HG02938 (cell line): ENCODE measurements around the gene FAM186B.
"Not testable (repeated sequence)": the region's sequence is repeated elsewhere in the genome, so short reads cannot be mapped to it uniquely, and the experiment has no call there.

Source experiments
- ATAC-seq: cut with Tn5 transposase; IDR thresholded peaks from one replicate; pipeline ENCODE4 v1.9.1; 2021; ENCODE audit warnings: mild to moderate bottlenecking, moderate library complexity; ENCODE audit not compliant: unreplicated experiment

FAM186B gene

GRCh38 chr12:49612210-49612609 is 6.8 kb upstream of the FAM186B start:
- ATAC-seq: no peak

- not testable (repeated sequence) for ATAC-seq
These were observed 5.3 kb upstream of the FAM186B start for GRCh38 chr12:49610785-49611184.

DNA sequence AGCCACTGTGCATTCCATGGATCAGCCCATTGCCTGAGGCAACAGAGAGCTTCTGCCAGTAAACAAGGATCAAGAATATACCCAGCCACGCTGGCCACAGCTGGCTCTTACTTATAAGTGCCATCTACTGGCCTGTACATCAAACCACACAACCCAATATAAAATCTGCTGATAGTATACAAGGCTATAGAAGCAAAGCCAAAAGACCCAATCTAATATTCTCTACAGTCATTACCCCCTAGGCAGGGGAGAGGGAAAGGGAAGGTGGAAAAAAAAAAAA is 4.4 kb upstream of the FAM186B start:
- no peak for ATAC-seq

GRCh38 chr12:49609059-49609874 is 3.8 kb upstream of the FAM186B start:
- no peak for ATAC-seq

DNA sequence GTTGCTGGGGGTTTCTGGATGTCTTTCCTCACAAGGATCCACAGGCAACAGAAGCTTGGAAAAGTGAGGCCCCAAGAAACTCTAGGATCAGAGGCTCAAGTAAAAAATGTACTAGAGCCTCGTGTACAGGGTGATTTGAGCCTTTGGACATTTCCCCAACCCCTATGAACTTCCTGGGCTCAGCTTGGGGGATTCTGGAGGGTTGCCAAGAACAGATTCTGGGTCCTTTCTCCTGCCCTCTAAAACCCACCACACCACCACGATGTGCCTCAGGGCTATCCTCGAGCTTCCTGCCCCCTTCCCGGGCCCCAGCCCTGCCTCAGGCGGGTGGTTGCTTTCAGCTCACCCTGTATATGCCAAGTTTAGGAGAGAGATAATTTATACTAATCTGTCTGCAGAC is 583 bp downstream of the FAM186B start:
- ATAC-seq: no peak

DNA sequence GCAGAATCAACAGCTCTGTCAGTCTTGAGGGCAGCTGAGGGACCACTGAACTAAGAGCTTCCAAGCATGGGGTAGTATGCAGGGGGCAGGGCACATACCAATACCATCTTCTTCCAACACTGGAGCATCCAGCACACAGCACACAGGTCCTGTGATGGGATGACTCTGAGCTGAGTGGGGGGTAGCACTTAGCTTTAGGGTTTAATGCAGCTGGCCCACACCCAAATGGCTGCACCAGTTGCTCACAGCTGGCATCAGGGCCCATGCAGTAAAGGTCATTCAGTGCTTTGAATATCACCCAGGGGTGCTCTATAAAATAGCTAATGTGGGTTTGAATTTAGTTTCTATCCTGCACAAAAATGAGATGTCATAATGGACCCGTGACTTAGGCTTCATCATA is 1.7 kb downstream of the FAM186B start:
- no peak for ATAC-seq

DNA sequence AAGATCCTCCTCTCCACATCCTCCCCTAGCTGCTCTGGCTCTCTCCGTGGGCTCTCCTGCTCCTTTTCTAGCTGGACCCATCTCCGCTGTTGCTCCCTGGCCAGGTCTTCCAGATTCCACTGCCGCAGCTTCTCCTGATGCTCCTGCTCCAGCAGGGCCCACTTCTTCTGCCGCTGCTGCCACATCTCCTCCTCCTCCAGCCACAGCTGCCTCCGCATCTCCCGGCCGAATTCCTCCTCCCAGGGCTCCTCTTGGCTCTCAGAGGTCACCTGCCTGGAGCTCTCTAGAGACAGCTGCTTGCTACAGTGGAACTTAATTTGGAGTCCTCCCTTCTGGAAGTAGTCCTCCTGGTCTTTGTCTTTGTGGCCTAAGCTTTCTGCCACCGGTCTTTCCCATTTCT is 5.5 kb downstream of the FAM186B start:
- ATAC-seq: no peak

DNA sequence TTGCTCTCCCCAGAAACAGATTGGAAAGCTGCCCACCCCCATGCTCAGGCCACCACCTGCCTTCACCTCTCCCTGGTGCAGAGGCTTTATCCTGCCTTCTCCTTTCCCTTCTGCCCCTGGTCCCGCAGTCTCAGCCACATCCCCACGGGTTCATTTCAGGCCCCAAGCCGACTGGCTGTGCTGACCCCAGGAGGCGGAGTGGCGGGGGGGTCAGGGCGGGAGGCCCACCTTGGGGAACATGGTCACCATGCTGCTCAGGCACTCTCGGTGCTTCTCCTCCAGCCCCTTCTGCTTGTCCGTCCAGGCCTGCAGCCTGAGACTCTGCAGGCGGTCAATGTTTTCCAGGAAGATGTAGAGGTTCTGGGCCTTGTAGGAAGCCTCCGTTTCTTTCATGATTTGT is 6.9 kb downstream of the FAM186B start:
- ATAC-seq: no peak

GRCh38 chr12:49588721-49589516 is 16.5 kb downstream of the FAM186B start:
- ATAC-seq: no peak

DNA sequence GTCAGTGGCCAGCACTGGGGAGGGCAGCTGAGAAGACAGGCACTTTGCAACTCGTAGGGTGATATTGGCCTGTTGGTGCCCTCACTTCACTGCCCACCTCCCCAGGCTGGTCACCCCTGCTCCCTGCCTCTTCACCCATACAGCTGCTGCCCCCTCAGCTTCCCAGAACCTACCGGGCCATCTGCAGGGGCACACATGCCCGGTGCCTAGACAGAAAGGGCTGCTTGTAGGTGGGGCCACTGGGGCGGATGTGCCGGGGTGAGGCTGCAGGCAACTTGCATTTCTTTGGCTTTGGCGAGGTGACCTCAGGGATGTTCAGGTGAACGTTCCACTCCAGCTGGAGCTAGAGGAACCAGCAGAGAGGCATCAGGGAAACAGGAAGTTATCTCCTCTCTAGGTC is 17.2 kb downstream of the FAM186B start:
- ATAC-seq: no peak

DNA sequence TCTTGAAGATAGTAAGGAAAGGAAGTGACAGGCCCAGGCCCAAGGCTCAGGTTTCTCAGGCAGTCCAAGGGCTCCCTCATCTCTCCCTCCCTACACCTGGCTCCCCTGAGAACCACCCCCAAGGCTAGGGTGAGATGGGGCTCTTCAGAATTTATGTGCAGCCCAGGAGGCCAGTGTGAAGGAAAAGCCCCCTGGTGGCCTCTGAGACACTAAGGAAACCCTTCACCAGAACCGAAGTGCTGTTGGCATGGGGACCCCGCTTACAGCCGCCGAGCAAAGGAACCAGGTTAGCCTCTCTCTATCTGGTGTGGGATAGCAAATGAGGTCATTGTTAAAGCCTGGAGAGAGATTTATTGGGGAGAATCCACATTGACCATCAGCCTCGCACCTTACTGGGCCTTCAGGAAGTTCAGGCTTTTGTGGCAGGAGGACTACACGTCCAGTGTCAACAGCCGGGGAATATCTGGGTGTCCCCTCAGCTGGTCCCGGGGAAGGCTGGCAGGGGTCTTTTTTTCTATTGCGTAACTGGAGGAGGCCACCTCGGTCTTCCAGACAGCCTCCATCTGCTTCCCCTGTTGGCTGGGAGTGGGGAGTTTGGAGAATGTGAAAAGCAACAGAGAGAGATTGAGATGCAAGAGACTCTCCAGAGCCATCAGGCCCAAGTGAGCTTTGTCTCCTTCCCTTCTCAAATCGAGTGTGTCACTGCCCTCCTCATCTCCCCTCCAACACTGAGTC is 18.1 kb downstream of the FAM186B start:
- ATAC-seq: no peak

DNA sequence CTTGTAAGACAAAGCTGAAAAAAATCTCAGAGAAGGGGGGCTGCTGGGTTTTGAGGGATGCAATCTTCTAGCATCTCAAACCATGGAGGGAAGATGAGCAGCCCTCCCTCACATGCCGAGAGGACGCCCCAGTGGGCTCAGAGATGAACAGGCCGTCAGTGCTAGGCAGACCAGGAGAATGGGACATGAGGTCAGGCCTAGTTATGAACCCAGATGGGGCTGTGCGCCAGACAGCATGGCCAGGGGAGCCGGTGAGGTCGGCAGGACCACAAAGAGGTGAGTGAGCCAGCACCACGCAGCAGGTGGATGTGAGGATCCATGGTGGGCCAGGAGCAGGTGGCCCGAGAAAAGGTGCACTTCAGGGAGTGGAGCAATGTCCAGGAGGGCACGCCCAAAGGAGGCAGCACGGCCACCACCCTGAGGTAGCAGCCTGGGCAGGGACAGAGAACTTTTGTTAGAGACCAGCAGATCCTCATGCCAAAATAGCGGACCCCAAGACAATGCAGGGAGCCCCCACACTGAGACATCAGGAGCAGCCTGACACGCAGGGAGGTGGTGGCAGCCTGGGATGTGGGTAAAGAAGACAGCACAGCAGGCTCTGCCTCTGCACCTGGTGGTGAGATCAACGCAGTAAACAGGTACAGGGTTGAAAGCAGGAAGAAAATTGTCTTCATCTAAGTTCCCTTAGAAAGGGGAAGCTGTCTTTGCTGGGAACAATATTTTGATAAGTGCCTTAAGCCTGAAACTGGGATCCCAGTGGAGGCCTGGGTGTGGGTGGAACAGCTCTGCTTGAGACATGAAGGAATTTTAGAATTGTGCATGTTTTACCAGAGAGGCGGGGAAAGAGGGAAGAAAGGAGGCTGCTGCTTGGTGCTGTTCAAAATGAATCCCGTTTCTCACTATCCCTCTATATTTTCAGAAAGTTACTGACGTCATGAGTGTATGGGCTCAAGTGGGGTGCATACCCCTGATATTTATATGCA is 19.7 kb downstream of the FAM186B start:
- ATAC-seq: no peak

DNA sequence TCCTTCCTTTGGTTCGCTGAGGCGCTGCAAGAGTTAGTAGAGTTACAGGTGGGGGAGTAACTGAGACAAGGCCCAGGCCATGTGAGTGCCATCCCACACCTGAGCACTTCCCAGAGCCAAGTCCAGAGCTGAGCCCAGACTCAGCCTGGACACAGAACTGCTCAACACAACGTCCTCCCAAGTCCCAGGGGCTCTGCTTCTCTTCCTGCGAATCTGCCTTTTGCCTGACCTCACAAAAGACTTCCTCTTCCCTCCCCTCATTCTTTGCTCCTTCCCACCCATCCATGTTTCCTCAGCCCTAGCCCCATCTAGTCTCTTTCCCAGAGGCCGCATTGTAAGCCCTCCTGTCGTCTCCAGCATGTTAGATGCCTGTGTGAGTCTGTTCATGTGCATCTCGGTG is 20.8 kb downstream of the FAM186B start:
- ATAC-seq: no peak

DNA sequence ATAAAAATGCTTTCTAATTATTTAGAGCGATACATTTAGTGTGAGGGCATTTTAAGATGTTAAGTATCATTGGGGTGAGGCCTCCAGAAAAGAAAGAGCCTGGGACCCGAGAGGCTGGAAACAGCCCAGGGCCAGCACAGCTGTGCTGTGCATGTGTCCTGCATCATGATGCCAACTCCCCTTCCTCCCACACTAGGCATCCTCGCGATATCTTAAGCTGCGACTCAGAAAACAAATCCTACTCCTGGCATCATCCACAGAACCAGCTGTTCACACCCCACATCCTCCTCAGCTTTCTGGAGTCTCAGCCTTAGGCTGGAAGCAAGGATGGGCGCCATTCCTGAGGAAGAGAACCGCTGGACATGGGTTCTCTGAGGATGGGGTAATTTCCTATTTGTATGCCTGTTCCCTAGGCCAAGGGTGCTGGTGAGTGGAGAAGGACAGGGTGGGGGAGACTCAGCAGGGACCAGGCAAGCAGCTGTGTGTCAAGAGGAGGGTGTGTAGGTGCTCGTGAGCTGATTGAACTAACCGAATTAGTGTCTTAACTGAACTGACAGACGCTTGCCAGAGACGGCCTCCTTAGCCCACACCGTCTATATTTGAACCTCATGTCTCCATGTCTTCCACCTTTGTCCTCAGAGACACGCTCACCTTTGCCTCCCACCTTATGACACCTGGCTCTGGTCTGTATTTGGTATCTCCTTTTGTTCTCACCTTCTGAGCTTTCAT is 21.9 kb downstream of the FAM186B start:
- no peak for ATAC-seq

DNA sequence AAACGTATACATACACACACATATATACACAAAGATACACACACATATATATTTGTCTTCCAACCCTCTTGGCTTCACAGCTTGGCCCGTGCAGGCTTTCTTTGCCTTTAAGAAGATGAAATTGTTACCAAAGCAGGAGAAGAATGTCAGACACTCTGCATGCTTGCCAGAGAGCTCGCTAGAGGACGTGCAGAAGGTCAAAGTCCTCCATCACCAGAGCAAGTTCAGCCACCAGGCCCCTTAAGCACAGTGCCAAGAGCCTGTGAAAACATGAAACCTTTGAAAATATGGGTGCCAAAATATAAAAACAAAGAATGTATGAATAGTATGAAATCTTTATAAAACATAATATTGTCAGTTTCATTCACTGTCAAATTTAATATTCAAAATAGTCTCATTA is 22.6 kb downstream of the FAM186B start:
- no peak for ATAC-seq

- ATAC-seq: no peak
These were observed 23.2 kb downstream of the FAM186B start for GRCh38 chr12:49582201-49582600.

DNA sequence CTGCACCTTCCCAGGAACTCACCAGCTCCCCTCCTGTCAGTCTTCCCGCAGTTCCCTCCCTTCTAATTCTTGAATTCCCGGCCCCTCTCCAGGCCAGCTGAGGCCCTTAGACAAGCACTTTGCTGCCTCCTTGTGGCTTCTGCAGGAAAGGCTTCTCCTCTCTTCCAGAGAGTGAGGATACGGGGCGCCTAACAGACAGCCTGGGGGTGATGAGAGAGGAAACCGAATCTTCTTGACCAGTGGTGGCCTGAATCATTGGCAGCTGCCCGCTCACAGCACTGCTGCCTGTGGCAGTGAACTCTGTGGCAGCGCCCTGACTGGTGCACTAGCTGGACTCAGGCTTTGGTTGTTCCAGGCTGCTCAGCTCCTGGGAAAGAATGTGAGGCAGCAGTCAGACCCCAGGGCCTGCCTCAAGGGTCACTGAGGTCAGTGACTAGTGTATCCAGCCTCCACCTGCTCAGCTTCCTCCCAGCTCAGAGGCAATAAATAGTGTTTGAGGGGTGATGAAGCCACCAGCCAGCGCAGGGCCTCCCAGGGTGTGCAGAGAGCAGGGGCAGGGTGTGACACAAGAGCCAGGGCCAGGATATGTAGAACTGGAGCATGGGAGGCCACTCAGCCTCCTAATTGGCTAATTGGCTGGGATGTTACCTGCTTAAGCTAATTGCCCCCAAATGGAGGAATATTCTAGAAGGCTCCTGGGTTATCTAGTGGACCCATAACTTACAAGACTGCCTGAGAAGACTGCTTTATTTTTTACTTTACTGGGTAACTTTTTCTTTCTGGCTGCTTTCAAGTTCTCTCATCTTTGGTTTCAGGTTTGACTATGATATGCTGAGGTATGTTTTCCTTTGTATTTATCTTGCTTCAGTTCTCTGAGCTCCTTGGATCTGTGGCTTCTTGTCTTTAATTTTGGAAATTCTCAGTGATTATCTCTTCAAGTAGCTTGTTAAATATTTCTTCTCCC is 24.6 kb downstream of the FAM186B start:
- ATAC-seq: no peak

- no peak for ATAC-seq
These were observed 26.8 kb downstream of the FAM186B start for GRCh38 chr12:49578471-49579112.
